GM18951 (cell line): Measurements from ENCODE around the gene PHF2.

ENCODE experiments used
- POLR2A ChIP-seq: IDR thresholded peaks from 4 replicates; pipeline ENCODE4 v1.6.1; 2011; ENCODE audit warnings: mild to moderate bottlenecking; ENCODE audit not compliant: insufficient read length, insufficient read depth; ENCODE audit errors: extremely low read depth
- in situ Hi-C: fragments of 300-500 bp; cut with MboI; formaldehyde crosslinking; loops from one replicate; pipeline ENCODE4 v1.12.0; 2022; ENCODE audit warnings: low sequenced_read_pairs, mixed read lengths, inconsistent platforms; ENCODE audit not compliant: unreplicated experiment

Gene PHF2

DNA sequence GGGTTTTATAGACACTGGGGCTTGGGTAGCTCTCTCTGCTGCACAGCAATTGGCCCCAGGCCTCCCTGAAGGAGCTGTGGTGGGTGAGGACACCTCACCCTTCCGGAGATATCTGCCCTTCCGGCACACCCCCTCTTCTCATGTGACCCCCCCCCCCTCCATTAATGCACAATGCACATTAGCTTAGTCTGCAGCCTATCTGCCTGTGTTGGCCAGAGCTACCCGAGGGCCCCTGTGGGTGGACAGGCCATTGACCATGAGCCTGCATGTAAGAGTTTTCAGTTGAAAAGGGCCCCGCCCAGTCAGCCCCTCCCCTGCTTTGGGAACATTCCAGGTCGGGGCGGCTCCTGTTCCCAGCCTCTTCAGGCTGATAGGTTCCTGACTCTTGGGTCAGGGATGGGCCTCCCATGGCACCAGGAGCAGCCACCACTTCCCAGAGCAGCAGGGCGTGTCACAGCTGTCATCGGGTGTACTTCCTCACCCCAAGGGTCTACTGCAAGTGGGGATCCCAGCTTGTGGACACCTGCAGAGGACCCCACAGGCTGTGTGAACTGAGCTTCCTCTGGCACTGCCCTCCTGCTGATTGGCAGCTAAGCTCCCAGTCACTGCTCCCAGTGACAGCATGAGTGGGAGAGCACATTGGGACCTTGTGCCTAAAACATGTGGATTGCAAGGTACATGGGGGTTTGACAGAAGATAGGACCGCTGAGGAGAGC lies 17.8 kb downstream of the PHF2 start:
- TF ChIP-seq POLR2A, result no peak

DNA sequence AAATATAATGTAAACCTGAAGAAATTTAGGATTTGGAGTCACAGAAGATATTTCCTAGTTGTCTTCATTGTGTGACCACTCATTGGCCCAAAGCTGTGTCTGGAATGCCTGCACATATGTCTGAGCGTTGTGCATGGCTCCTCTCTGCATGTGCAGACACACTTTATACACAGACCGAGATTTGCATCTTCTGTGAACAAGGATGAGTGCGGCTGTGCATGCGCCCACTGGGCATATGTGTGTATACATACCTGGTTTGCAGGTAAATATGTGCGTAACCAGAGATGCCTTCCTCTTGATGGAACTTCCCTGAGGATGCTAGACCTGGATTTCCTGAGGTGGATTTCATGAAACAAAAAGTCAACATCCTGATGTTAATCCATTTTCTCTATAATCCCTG lies 19.1 kb downstream of the PHF2 start:
- in situ Hi-C loops, result no loop called here

More for the DNA sequence above, 17.8 kb downstream of the PHF2 start:
- in situ Hi-C loops, result no loop called here

DNA sequence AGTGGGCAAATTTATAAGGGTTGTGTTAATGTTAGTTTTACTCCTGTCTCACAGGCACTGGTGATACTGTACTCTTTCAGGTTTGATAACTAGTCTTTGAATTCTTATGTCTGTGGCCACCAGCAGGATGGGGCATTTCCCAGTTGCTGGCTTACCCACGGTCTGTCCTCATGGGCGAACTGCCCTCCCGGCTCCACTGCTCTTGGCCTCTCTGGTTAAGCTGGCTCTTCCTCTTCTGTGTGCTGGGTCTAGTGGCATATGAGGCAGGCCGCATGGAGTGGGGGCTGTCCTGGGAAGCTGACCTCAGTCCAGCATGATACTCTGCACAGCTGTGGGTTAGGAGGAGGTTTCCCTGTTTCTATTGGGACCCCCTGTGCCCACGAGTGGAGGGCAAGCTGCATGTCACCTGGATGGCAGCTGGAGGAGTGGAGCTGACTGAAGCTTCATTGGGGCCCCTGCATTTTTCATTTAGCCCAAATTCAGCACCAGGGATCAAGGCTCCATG lies 19.5 kb downstream of the PHF2 start:
- in situ Hi-C loops, result no loop called here
- no peak for TF ChIP-seq POLR2A

More for the DNA sequence above, 19.1 kb downstream of the PHF2 start:
- TF ChIP-seq POLR2A, result no peak

DNA sequence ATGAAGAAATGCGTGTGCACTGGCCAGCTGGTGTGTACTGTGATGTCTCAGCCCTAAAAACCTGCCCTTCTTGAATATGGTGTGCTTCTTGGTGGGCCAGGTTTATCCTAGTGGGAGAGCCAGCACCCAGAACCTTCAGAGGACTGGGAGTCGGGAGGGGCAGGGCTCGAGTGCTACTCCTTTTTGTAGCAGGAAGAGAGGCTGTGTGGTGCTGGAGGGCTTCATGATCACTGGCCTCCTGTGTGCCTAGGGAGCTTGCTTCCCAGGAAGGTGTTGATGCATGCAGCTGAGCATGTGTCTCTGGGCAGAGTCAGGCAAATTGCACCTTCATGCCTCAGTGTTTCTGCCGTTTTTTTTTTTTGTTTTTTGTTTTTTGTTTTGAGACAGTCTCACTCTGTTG lies 20.0 kb downstream of the PHF2 start:
- no peak for TF ChIP-seq POLR2A
- in situ Hi-C loops, result no loop called here

DNA sequence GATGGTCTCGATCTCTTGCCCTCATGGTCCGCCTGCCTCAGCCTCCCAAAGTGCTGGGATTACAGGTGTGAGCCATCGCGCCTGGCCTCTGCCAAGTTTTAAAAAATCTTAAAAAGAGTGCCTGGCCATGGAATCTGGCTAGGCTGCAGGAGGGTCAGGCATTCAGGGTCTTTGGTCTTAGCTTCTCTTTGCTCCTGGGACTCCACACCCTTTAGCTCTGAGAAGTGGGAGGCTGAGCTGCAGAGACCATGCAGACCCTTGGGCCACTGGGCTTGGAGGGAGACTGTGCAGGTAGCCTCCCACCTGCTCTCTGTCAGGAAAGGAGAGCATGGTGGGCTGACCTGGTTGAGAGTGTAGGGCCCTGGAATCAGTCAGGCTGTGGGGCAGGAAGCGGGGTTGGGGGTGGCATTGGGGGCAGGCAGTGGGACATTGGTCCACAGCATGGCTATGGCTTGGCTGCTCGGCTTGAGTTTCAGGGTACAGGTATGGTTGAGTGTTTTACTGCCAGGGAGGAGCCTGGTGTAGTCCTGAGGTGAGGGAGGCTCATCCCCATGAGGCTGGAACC lies 20.8 kb downstream of the PHF2 start:
- in situ Hi-C loops, result no loop called here
- no peak for TF ChIP-seq POLR2A

DNA sequence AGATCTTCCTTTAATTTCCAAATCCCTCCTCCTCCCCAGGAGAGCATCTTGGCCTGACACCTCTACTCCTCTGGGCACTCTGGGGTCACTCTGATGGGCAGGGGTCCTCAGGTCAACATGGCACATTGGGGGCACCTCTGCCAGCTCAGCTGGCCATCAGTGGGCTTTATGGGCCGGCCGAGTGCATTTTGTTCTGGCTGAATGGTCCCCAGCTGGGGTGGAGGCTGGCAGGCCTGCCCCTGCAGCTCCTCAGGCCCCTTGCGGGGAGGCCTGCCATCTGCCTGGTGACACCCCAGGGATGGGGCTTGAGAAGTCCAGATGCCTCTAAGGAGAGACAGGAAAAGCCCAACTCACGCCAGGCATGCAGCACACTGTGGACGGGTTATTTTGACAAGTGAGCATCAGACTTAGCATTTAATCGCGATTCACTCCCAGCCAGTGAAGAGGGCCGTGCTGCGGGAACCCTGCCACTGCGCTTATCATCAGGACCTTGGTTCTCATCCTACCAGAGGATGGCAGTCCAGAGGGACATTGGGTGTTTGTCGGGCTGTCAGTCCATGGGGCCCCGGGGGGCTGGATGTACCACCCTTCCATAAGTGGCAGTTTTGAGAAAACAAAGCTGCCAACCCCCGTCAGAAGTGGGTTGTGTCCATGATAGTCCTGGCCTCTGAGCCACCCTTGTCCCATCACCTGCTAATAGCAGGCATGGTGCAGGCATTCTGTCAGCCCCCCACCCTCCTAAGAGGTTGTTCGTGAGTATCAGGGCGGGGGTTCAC lies 21.7 kb downstream of the PHF2 start:
- TF ChIP-seq POLR2A, result no peak
- in situ Hi-C loops, result no loop called here

DNA sequence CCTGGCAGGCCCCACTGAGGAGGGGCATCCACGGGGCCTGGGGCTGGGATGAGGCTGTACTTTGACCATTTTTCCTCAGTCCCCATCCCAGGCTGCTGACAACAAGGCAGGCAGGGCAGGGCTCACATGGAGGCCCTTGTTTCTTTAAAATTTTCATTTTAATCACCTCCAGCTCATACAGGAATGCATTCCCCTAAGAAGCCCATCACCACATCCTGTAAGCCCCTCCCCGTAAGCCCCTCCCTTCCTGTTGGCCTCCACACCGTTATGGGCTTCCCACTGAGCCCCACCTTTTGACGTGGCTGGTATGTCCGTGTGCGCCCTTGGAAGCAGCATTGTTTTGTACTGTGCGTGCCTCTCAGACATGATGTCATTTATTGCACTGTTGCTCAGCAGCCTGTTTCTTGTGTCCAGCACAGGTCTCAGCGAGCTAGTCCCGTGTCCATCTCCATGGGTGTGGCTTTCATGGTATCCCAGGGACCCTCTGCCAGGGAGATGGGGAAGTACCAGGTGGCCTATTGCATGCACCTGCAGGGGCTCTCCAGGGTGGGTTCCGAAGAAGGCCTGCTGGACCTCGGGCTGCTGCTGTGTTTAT lies 22.4 kb downstream of the PHF2 start:
- in situ Hi-C loops, result no loop called here
- TF ChIP-seq POLR2A, result no peak

DNA sequence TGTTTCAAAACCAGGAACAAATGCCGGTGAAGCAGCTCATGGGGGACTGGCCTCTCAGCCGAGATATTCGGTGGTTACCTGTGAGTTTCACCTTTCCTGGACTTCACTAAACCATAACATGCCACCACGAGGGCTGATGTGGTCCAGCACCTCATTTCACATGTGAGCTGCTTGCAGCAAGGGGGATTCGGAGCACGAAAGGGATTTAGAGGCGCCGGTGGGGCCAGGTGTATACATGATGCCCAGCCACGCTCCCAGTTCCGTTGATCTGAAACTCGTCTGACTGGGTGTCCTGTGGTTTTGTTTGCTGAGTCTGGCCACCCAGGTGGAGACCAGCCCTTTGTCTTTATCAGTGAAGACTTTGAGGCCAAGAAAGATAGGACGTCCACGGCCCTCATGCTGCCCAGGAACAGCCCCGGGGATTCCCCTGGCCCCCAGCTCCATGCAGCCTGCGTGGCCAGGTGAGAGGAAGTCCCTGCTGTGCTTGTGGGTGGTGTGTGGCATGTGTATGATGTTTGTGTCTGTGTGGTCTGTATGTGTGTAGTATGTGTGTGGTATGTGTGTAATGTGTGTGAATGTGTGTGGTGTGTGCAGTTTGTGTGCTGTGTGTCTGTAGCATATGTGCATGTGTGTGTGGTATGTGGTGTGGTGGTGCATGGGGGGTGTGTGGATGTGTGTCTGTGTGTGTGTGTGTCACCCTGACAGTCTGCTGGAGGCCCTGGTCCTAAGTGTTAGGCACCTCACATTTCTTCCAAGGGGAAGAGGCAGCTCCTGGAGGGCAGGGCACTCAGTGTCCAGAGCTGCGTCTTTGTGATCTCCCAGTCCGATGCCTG lies 23.4 kb downstream of the PHF2 start:
- in situ Hi-C loops, result no loop called here
- no peak for TF ChIP-seq POLR2A

DNA sequence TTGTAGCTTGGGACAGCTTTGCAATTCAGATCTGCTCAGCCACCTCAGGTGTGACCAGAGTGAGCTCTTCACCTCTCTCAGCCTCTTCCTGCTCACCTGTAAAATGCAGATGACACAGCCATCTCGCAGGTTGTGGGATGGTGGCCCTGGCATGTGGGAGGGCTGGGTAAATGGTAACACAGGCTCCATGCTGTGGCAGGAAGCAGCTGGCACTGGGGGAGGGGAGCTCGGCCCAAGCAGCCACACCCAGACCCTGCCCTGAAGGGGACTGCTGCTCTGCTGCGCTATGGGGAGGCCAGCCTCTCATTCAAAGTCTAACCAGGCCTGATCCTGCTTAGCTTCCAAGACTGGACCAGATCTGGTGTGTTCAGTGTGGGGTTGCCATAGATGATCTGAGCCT lies 24.1 kb downstream of the PHF2 start:
- no peak for TF ChIP-seq POLR2A
- in situ Hi-C loops, result no loop called here

DNA sequence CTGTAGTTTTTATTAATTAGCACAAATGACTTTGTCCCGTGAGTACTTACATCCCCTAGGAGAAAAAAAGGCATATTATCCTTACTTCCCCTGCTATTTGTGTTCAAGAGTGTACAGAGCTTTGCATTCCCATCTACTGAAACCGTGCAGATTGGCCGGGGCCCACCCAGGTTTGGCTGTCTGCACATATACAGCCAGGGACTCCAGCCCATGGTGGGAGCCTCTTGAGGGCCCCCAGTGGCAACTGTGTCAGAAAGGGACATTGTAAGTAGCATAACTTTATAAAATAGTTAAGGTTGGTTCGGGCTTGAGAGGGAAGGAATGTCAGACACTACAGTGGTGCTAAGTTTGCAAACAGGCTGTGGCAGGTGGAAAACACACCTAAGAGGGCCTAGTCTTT lies 24.7 kb downstream of the PHF2 start:
- in situ Hi-C loops, result no loop called here
- TF ChIP-seq POLR2A, result no peak

DNA sequence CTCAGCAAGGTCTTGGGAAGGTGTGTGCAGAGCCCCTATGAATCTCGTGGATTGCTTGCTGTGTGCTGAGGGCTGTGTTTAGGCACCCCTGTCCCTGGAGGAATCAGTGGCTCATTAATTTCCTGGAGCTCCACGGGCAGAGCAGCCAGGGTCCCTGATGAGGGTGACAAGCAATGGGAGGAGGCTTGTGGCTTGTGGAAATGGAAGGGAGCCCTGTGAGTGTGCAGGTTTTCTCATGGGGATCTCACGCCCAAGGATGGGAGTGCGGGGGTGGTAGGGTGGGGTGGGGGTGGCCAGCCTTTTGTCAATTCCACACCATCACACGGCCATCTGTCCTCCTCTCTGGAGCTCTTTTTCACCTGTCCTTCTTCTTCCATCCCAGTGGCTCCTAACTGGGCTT lies 25.3 kb downstream of the PHF2 start:
- TF ChIP-seq POLR2A, result no peak
- in situ Hi-C loops, result no loop called here

DNA sequence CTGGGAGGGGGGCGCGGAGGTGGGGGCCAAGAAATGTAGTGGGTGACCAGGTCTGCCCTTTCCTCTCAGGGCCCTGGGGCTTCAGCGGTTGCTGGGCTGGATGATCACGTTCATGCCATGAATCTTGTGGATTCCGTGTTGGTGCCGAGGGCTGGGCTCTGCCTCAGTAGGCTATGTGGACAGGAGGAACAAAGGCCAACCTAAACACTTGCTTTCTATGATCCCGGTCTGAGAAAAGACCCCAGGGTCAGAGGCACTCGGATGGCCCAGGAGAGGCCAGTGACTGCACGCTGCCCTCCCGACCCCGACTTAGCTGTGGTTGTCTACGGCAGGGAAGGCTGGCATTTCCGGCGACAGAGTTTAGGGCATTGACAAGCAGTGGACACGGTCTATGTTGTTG lies 26.6 kb downstream of the PHF2 start:
- in situ Hi-C loops, result no loop called here
- TF ChIP-seq POLR2A, result no peak
